Lower leg skin (tissue), 3 donors: Measurements from ENCODE around the gene PRDM8.

ENCODE experiments used
- POLR2A ChIP-seq, 2 donors: fragments of 450-650 bp; IDR thresholded peaks; one replicate each; pipeline ENCODE4 v1.6.1; 2016 to 2017; ENCODE audit warnings: antibody characterized with exemption in 2 of 2, mild to moderate bottlenecking in 1 of 2, moderate library complexity in 1 of 2
- TF ChIP-seq, protein P1 (sequence below), 3 donors: fragments of 450-650 bp; IDR thresholded peaks; one replicate each; pipeline ENCODE4 v1.5.1; 2016; ENCODE audit warnings: antibody characterized with exemption in 3 of 3, mild to moderate bottlenecking in 3 of 3, moderate library complexity in 2 of 3

GRCh38 chr4:80237992-80238391, 40.7 kb downstream of the PRDM8 start:
- TF ChIP-seq, protein P1, sequence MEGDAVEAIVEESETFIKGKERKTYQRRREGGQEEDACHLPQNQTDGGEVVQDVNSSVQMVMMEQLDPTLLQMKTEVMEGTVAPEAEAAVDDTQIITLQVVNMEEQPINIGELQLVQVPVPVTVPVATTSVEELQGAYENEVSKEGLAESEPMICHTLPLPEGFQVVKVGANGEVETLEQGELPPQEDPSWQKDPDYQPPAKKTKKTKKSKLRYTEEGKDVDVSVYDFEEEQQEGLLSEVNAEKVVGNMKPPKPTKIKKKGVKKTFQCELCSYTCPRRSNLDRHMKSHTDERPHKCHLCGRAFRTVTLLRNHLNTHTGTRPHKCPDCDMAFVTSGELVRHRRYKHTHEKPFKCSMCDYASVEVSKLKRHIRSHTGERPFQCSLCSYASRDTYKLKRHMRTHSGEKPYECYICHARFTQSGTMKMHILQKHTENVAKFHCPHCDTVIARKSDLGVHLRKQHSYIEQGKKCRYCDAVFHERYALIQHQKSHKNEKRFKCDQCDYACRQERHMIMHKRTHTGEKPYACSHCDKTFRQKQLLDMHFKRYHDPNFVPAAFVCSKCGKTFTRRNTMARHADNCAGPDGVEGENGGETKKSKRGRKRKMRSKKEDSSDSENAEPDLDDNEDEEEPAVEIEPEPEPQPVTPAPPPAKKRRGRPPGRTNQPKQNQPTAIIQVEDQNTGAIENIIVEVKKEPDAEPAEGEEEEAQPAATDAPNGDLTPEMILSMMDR (IDR thresholded peaks at IDR 0.05): no peak
- no peak for TF ChIP-seq POLR2A (IDR thresholded peaks at IDR 0.05)
